K562 (cell line): ENCODE data around the gene IL11. TPM values are rescaled to one million over a fixed set of nuclear protein-coding genes. Genes with fewer than 3 reads are reported as not detected.
A peak's percentile ranks its signal among the peaks of the same experiment; 100 is the strongest.

Experiments
- ATAC-seq: fragments of 200-7000 bp; cut with Tn5 transposase; 3 replicates; pipeline ENCODE4 v1.9.1; 2020; ENCODE audit warnings: moderate library complexity
- BruUV-seq: library from RNA; stranded (reverse); fragments of 400-500 nt; replicated peaks from 2 replicates; lab custom pipeline; 2021; lab: Mats Ljungman, UMichigan
- CTCF ChIA-PET: fragments of 300-600 bp; formaldehyde crosslinking; extraction: SDS; loops from one replicate; lab custom pipeline; 2021; ENCODE audit warnings: low intra/inter-chr PET ratio; lab: Yijun Ruan, JAX
- POLR2A ChIA-PET: fragments of 300-600, 350-650 bp; sonication (Branson Sonifier 250); formaldehyde crosslinking; extraction: SDS; loops from one replicate; lab custom pipeline; 2021; ENCODE audit warnings: antibody characterized with exemption, inconsistent platforms; lab: Yijun Ruan, JAX
- DNase-seq, 4 experiments: peaks; one replicate each; pipeline versions ENCODE4 v3.0.0 to v3.0.0-alpha.2; 2011 to 2018; ENCODE audit warnings: low spot score in 3 of 4, mixed read lengths in 3 of 4; ENCODE audit errors: extremely low read depth in 1 of 4
- FAIRE-seq: peaks from 2 replicates; lab custom pipeline; 2011; peaks lifted over from hg19 to GRCh38; lab: Jason Lieb, UNC
- H2AFZ ChIP-seq: 2 replicates; pipeline ENCODE4 v1.6.0; 2011; ENCODE audit warnings: low read depth, low read length, control low read depth, inconsistent platforms
- H3K27ac ChIP-seq: fragments of 200-600 bp; 3 replicates; pipeline ENCODE4 v1.8.0; 2011; ENCODE audit warnings: low read depth, mild to moderate bottlenecking, control low read depth, inconsistent platforms, low read length, moderate library complexity, mixed read lengths; ENCODE audit errors: extremely low read depth
- H3K27me3 ChIP-seq, 2 experiments: fragments of 300-600 bp in 1 of 2; 2 replicates in 1 of 2; 3 replicates in 1 of 2; pipeline versions ENCODE4 v1.6.0 to v1.8.0; 2011; ENCODE audit warnings: inconsistent platforms in 2 of 2, low read length in 2 of 2, mild to moderate bottlenecking in 1 of 2, mixed read lengths in 1 of 2, moderate library complexity in 1 of 2; ENCODE audit not compliant: control insufficient read depth in 2 of 2, insufficient read depth in 2 of 2
- H3K36me3 ChIP-seq: fragments of 300-600 bp; 3 replicates; pipeline ENCODE4 v1.8.0; 2011; ENCODE audit warnings: mild to moderate bottlenecking, low read length, inconsistent platforms; ENCODE audit not compliant: control insufficient read depth, insufficient read depth
- H3K4me1 ChIP-seq, 2 experiments: fragments of 200-600 bp in 1 of 2; replicated peaks in 1 of 2; 2 replicates in 1 of 2; 3 replicates in 1 of 2; pipeline versions ENCODE4 v1.5.1 to v1.8.0; 2011; ENCODE audit warnings: inconsistent platforms in 2 of 2, low read length in 2 of 2, mild to moderate bottlenecking in 1 of 2, mixed read lengths in 1 of 2, moderate library complexity in 1 of 2; ENCODE audit not compliant: control insufficient read depth in 2 of 2, insufficient read depth in 2 of 2
- H3K4me2 ChIP-seq: 2 replicates; pipeline ENCODE4 v1.6.1; 2011; ENCODE audit warnings: low read length, control low read depth, inconsistent platforms, mixed read lengths; ENCODE audit not compliant: insufficient read depth
- H3K4me3 ChIP-seq: fragments of 200-600 bp; sonication (generic), shearing (Covaris generic); 2 replicates; pipeline ENCODE4 v1.5.1; 2016; ENCODE audit warnings: control low read depth, inconsistent platforms
- H3K79me2 ChIP-seq: fragments of 200-600 bp; 3 replicates; pipeline ENCODE4 v1.8.0; 2011; ENCODE audit warnings: low read length, inconsistent platforms; ENCODE audit not compliant: control insufficient read depth, insufficient read depth
- H3K9ac ChIP-seq, 2 experiments: 2 replicates each; pipeline versions ENCODE4 v1.6.0 to v1.6.1; 2011; ENCODE audit warnings: low read depth in 2 of 2, low read length in 2 of 2, control low read depth in 1 of 2, inconsistent platforms in 1 of 2, mild to moderate bottlenecking in 1 of 2, mixed read lengths in 1 of 2; ENCODE audit not compliant: insufficient read depth in 1 of 2
- H3K9me1 ChIP-seq: one replicate; pipeline ENCODE4 v1.6.0; 2011; ENCODE audit warnings: inconsistent platforms, mild to moderate bottlenecking, low read length, moderate library complexity; ENCODE audit not compliant: control insufficient read depth, insufficient read depth
- H3K9me3 ChIP-seq: replicated peaks from 2 replicates; pipeline ENCODE4 v1.5.1; 2011; ENCODE audit warnings: low read depth, low read length, inconsistent platforms; ENCODE audit not compliant: control insufficient read depth, insufficient read depth
- H4K20me1 ChIP-seq: replicated peaks from 2 replicates; pipeline ENCODE4 v1.6.1; 2011; ENCODE audit warnings: low read length, inconsistent platforms, mixed read lengths; ENCODE audit not compliant: control insufficient read depth, insufficient read depth
- E2F8 ChIP-seq: fragments of 450-650 bp; IDR thresholded peaks from 2 replicates; pipeline ENCODE4 v1.7.1; 2018; ENCODE audit warnings: mild to moderate bottlenecking, low read depth; ENCODE audit not compliant: partially characterized antibody
- GMEB1 ChIP-seq: fragments of 250-450 bp; sonication (Bioruptor Pico); IDR thresholded peaks from 2 replicates; pipeline ENCODE4 v1.4.0; 2020; ENCODE audit warnings: mild to moderate bottlenecking
- HDAC1 ChIP-seq, 2 experiments: fragments of 450-650 bp; IDR thresholded peaks; 2 replicates each; pipeline ENCODE4 v1.6.1; 2016 to 2017; ENCODE audit warnings: inconsistent platforms in 1 of 2, mild to moderate bottlenecking in 1 of 2, moderate library complexity in 1 of 2
- IFI16 ChIP-seq: fragments of 250-450 bp; sonication (Bioruptor Pico); IDR thresholded peaks from 2 replicates; pipeline ENCODE4 v2.1.2; 2022; ENCODE audit warnings: mild to moderate bottlenecking, inconsistent platforms
- KHSRP ChIP-seq: fragments of 450-650 bp; IDR thresholded peaks from 2 replicates; pipeline ENCODE4 v1.6.1; 2017
- MAX ChIP-seq: sonication (generic); formaldehyde crosslinking; IDR thresholded peaks from 2 replicates; pipeline ENCODE4 v1.9.0; 2022; ENCODE audit warnings: mild to moderate bottlenecking, missing genetic modification reagents
- PKNOX1 ChIP-seq: fragments of 450-650 bp; IDR thresholded peaks from 2 replicates; pipeline ENCODE4 v1.6.1; 2016
- POLR2AphosphoS5 ChIP-seq: IDR thresholded peaks from 2 replicates; pipeline ENCODE4 v1.6.1; 2011; ENCODE audit warnings: mild to moderate bottlenecking, low read depth, low read length, moderate library complexity; ENCODE audit not compliant: control insufficient read depth, insufficient read depth
- POLR2G ChIP-seq: fragments of 200-400 bp; formaldehyde crosslinking; IDR thresholded peaks from 2 replicates; pipeline ENCODE4 v1.6.1; 2017; ENCODE audit warnings: low read depth, mild to moderate bottlenecking, antibody characterized with exemption, low read length, moderate library complexity
- USF1 ChIP-seq: sonication (generic); formaldehyde crosslinking; IDR thresholded peaks from 2 replicates; pipeline ENCODE4 v1.9.0; 2022; ENCODE audit warnings: mild to moderate bottlenecking, missing genetic modification reagents
- ZC3H11A ChIP-seq: IDR thresholded peaks from 2 replicates; pipeline ENCODE4 v1.6.1; 2012; ENCODE audit warnings: low read depth, low read length, improper control_type of control experiment
- ZNF316 ChIP-seq: fragments of 450-650 bp; IDR thresholded peaks from 2 replicates; pipeline ENCODE4 v1.6.1; 2016
- WGBS: fragments of 100-300 bp; shearing (Covaris generic); methylation state at CpG from one replicate; pipeline ENCODE4 v1.1.6; 2016; ENCODE audit warnings: low coverage, mixed read lengths; ENCODE audit not compliant: insufficient coverage; ENCODE audit errors: missing lambda C conversion rate; 5-methylcytosine and 5-hydroxymethylcytosine counted together
- in situ Hi-C: fragments of 300-500 bp; cut with MboI; formaldehyde crosslinking; loops from 4 replicates; pipeline ENCODE4 v1.15.0; 2018; ENCODE audit warnings: inconsistent platforms, mixed read lengths
- intact Hi-C: fragments of 100-400 bp; cut with micrococcal nuclease; formaldehyde crosslinking; loops from 2 replicates; pipeline ENCODE4 v1.14.2; 2022
- polyA plus RNA-seq, 8 experiments: library from polyadenylated mRNA; depleted of rRNA in 4 of 8; stranded (reverse) in 5 of 8; unstranded in 3 of 8; fragments of >200 nt; fragmentation: Nextera tagmentation in 2 of 8; fragmentation: Illumina TruSeq in 1 of 8; extraction: Ambion mirVana in 2 of 8; extraction: Trizol in 1 of 8; gene quantifications; 2 replicates each; pipeline versions ENCODE4 v1.2.1 to v1.2.3, GENCODE V29; 2011 to 2014; ENCODE audit warnings: inconsistent platforms in 1 of 8, missing spikeins in 1 of 8
- total RNA-seq, 7 experiments: library from RNA; depleted of rRNA in 6 of 7; stranded (reverse); fragments of >200 nt in 6 of 7; fragmentation: Illumina TruSeq in 2 of 7; extraction: Trizol in 2 of 7; gene quantifications; 2 replicates each; pipeline versions ENCODE4 v1.2.1 to v1.2.3, GENCODE V29; 2011 to 2021; ENCODE audit warnings: low replicate concordance in 1 of 7

Gene IL11
- total and polyA plus RNA-seq, 9 of the 15 experiments (the other 6 are each of a cell fraction or from before 2014, with no cell fraction given): 0.04 to 0.42 (median 0.06) TPM; not detected in 6

GRCh38 chr19:55341595-55342531 lies 28.4 kb downstream of the IL11 start (continued):
- TF ChIP-seq MAX (CRISPR knock-in tag) (peak; percentile 9; the same call in 1 of the 2 replicates), POLR2G (0 out of 2 replicates have a peak, but pooled peaks have one; percentile 27)

GRCh38 chr19:55341171-55341588 lies 29.1 kb downstream of the IL11 start:
- FAIRE-seq (peak; percentile 84), DNase-seq (peak; percentile 94 to 95 (median 94)), ATAC-seq (peak; percentile 64)
- no peaks in the 10 kb centered on the region for H3K9me3 ChIP-seq
- H4K20me1 ChIP-seq: 0 out of 2 replicates have a peak, but pooled peaks cover 6% of the 10 kb centered on the region
- POLR2A ChIA-PET: interaction anchor here (1.2 to 1.4 kb wide), 4 partner anchors 8 to 43 kb away, joined by 4 to 11 read pairs (median 6); partner anchors contain the start of gene TMEM238
- H3K9me1 ChIP-seq: no peaks in the 10 kb centered on the region
- H3K27ac ChIP-seq: peak overlapping the region; percentile 97
- H3K4me3 ChIP-seq: peak overlapping the region; percentile 92
- peaks cover 24% of the 10 kb centered on the region for H3K79me2 ChIP-seq
- in situ Hi-C loops (no loop called here), intact Hi-C loops (no loop called here)
- CTCF ChIA-PET: no interaction called here
- H2AFZ ChIP-seq: no peak overlapping the region
- peak overlapping the region; percentile 97 for H3K4me2 ChIP-seq
- WGBS: 0% methylated on average over 9 of the region's 15 CpGs
- BruUV-seq: no TSS peak
- no peaks in the 10 kb centered on the region for H3K27me3 ChIP-seq
- peak overlapping the region; percentile 97 to 99 for H3K9ac ChIP-seq
- H3K4me1 ChIP-seq: peaks cover 7 to 65% of the 10 kb centered on the region in 2 experiments; a peak in 4 of 5 replicates
- peaks cover 42% of the 10 kb centered on the region; the same call in 2 of the 3 replicates for H3K36me3 ChIP-seq
- TF ChIP-seq USF1 (CRISPR knock-in tag) (no peak), KHSRP (no peak), E2F8 (peak; percentile 67), ZC3H11A (no peak), IFI16 (CRISPR knock-in tag) (no peak), HDAC1 (IDR thresholded peaks at IDR 0.05) (0 out of 4 replicates have a peak, but pooled peaks of 1 of the 2 experiments have one; percentile 40), PKNOX1 (peak; percentile 70), POLR2AphosphoS5 (peak; percentile 49; the same call in 1 of the 2 replicates), GMEB1 (no peak), ZNF316 (no peak)
